ENCODE data around the gene PRODH2. TPM values are rescaled to one million over a fixed set of nuclear protein-coding genes. Genes with fewer than 3 reads are reported as not detected.
A peak's percentile ranks its signal among the peaks of the same experiment; 100 is the strongest.

The PRODH2 gene
- total and polyA plus RNA-seq, 2 of the 13 experiments (the other 11 are each of a cell fraction or from before 2014, with no cell fraction given), result 86.7 to 118 TPM

DNA sequence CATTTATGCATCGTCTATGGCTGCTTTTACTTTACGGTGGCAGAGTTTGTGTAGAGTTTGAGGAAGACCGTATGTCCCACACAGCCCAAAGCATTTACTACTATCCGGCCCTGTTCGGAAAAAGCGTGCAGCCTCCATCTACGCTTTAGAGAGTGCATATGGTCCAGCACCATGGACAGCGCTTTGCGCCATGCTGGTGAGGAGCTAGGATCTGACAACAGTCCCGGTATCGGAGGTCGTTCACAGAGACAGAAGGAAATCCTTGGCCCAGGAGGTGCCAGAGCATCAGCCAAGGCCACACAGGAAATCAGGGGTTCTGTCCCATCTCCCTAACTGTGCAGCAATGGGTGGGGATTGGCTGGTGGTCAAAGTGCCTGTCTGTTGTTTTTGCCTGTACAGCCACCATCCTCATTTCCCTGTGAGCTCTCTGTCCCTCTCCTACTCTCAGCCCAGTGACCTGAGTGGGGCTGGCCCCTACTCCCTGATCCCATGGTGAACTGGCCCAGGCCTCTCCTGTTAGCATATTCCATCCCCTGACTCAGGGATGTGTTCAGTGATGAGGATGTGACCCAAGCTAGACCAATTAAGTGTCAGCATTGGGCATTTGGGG, 16.2 kb upstream of the PRODH2 start (continued):
- no peak for TF ChIP-seq USF2 (IDR thresholded peaks at IDR 0.05; ENCODE audit: low read depth, low read length)
- 0 out of 2 replicates have a peak, but pooled peaks have one; percentile 25 for TF ChIP-seq USF2 (CRISPR knock-in tag; IDR thresholded peaks at IDR 0.05; ENCODE audit: borderline replicate concordance)
- TF ChIP-seq CBX1 (IDR thresholded peaks at IDR 0.05; ENCODE audit: low read depth), result no peak
- TF ChIP-seq ZBTB26 (CRISPR knock-in tag; IDR thresholded peaks at IDR 0.05; ENCODE audit: borderline replicate concordance), result peak; percentile 95
- TF ChIP-seq KDM3A (CRISPR knock-in tag; IDR thresholded peaks at IDR 0.05; ENCODE audit: low read depth), result 0 out of 2 replicates have a peak, but pooled peaks have one; percentile 29
- no peak for TF ChIP-seq MTA1 (CRISPR knock-in tag; IDR thresholded peaks at IDR 0.05; ENCODE audit: borderline replicate concordance)
- TF ChIP-seq ZNF567 (CRISPR knock-in tag; IDR thresholded peaks at IDR 0.05; ENCODE audit: borderline replicate concordance), result peak; percentile 87; the same call in 1 of the 2 replicates
- peak; percentile 93; the same call in 1 of the 2 replicates for TF ChIP-seq KLF9 (CRISPR knock-in tag; IDR thresholded peaks at IDR 0.05; ENCODE audit: low read depth)
- no peak for TF ChIP-seq KLF15 (CRISPR knock-in tag; IDR thresholded peaks at IDR 0.05; ENCODE audit: borderline replicate concordance)
- TF ChIP-seq ZMAT3 (CRISPR knock-in tag; conservative IDR thresholded peaks at IDR 0.05), result peak; percentile 98
- TF ChIP-seq, protein P1, sequence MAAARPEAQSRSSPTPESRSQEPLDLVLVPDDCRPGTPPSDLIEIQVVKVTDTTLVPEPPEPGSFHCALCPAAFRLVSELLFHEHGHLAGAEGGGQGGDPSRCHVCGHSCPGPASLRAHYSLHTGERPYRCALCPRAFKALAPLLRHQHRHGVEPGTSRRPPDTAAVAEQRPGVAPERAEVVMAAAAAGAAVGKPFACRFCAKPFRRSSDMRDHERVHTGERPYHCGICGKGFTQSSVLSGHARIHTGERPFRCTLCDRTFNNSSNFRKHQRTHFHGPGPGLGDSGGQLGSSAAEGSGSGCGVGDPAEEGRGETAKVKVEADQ (CRISPR knock-in tag; IDR thresholded peaks at IDR 0.05; ENCODE audit: borderline replicate concordance), result peak; percentile 43; the same call in 1 of the 2 replicates
- TF ChIP-seq, protein P2, sequence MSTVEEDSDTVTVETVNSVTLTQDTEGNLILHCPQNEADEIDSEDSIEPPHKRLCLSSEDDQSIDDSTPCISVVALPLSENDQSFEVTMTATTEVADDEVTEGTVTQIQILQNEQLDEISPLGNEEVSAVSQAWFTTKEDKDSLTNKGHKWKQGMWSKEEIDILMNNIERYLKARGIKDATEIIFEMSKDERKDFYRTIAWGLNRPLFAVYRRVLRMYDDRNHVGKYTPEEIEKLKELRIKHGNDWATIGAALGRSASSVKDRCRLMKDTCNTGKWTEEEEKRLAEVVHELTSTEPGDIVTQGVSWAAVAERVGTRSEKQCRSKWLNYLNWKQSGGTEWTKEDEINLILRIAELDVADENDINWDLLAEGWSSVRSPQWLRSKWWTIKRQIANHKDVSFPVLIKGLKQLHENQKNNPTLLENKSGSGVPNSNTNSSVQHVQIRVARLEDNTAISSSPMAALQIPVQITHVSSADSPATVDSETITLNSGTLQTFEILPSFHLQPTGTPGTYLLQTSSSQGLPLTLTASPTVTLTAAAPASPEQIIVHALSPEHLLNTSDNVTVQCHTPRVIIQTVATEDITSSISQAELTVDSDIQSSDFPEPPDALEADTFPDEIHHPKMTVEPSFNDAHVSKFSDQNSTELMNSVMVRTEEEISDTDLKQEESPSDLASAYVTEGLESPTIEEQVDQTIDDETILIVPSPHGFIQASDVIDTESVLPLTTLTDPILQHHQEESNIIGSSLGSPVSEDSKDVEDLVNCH (CRISPR knock-in tag; IDR thresholded peaks at IDR 0.05), result no peak
- TF ChIP-seq ZSCAN9 (CRISPR knock-in tag; IDR thresholded peaks at IDR 0.05; ENCODE audit: borderline replicate concordance), result peak; percentile 99
- TF ChIP-seq, protein P3, sequence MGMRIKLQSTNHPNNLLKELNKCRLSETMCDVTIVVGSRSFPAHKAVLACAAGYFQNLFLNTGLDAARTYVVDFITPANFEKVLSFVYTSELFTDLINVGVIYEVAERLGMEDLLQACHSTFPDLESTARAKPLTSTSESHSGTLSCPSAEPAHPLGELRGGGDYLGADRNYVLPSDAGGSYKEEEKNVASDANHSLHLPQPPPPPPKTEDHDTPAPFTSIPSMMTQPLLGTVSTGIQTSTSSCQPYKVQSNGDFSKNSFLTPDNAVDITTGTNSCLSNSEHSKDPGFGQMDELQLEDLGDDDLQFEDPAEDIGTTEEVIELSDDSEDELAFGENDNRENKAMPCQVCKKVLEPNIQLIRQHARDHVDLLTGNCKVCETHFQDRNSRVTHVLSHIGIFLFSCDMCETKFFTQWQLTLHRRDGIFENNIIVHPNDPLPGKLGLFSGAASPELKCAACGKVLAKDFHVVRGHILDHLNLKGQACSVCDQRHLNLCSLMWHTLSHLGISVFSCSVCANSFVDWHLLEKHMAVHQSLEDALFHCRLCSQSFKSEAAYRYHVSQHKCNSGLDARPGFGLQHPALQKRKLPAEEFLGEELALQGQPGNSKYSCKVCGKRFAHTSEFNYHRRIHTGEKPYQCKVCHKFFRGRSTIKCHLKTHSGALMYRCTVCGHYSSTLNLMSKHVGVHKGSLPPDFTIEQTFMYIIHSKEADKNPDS (CRISPR knock-in tag; IDR thresholded peaks at IDR 0.05), result no peak
- peak; percentile 76; the same call in 1 of the 2 replicates for TF ChIP-seq CENPT (CRISPR knock-in tag; IDR thresholded peaks at IDR 0.05; ENCODE audit: low read depth)
- TF ChIP-seq NCOA5 (CRISPR knock-in tag; IDR thresholded peaks at IDR 0.05), result no peak
- TF ChIP-seq SP4 (CRISPR knock-in tag; IDR thresholded peaks at IDR 0.05), result peak; percentile 55; the same call in 1 of the 2 replicates
